HFF-Myc (cell line): ENCODE measurements around the gene LYRM2.
A peak's percentile ranks its signal among the peaks of the same experiment; 100 is the strongest.

Source experiments
- DNase-seq: peaks from one replicate; pipeline ENCODE4 v3.0.0-alpha.2; 2011; ENCODE audit warnings: low read depth; ENCODE audit errors: extremely low read depth
- H3K4me3 ChIP-seq: replicated peaks from 2 replicates; pipeline ENCODE4 v1.5.1; 2011; ENCODE audit warnings: low read depth, mild to moderate bottlenecking, control low read depth, low read length
- TF ChIP-seq, protein P1 (sequence below): IDR thresholded peaks from 2 replicates; pipeline ENCODE4 v1.5.1; 2012; ENCODE audit warnings: mild to moderate bottlenecking, low read depth, low read length, control low read depth; ENCODE audit errors: missing control alignments

Gene LYRM2

GRCh38 chr6:89612121-89612520, 26.4 kb downstream of the LYRM2 start:
- TF ChIP-seq, protein P1, sequence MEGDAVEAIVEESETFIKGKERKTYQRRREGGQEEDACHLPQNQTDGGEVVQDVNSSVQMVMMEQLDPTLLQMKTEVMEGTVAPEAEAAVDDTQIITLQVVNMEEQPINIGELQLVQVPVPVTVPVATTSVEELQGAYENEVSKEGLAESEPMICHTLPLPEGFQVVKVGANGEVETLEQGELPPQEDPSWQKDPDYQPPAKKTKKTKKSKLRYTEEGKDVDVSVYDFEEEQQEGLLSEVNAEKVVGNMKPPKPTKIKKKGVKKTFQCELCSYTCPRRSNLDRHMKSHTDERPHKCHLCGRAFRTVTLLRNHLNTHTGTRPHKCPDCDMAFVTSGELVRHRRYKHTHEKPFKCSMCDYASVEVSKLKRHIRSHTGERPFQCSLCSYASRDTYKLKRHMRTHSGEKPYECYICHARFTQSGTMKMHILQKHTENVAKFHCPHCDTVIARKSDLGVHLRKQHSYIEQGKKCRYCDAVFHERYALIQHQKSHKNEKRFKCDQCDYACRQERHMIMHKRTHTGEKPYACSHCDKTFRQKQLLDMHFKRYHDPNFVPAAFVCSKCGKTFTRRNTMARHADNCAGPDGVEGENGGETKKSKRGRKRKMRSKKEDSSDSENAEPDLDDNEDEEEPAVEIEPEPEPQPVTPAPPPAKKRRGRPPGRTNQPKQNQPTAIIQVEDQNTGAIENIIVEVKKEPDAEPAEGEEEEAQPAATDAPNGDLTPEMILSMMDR, result no peak
- no peak overlapping the region for H3K4me3 ChIP-seq
- DNase-seq, result no peak

DNA sequence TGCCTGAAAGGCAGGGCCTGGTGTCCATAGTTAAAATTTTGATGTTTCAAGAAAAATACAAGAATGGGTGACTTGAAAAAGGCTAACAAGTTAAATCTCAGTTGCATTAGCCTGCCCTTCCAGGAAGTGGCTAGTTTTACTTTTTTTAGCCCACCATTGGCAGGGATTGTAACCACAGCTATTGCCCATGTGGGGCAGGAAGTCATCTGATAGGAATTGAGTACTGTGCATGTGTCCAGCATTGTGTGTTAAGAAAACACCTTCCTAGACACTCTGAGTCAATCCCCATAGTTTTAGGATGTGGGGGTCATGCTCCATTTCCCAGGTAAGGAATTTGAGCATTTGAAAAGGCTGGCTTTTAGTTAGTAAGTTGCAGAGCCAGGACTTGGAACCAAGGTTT, 26.9 kb downstream of the LYRM2 start:
- DNase-seq, result no peak
- no peak overlapping the region for H3K4me3 ChIP-seq
- TF ChIP-seq, protein P1, result no peak

- DNase-seq, result no peak
- H3K4me3 ChIP-seq, result no peak overlapping the region
- TF ChIP-seq, protein P1, result peak; percentile 80
Observed at GRCh38 chr6:89610149-89610642, 28.4 kb downstream of the LYRM2 start.

- no peak for DNase-seq
- no peak overlapping the region for H3K4me3 ChIP-seq
- TF ChIP-seq, protein P1, result no peak
Observed at GRCh38 chr6:89605861-89606260, 32.7 kb downstream of the LYRM2 start.

DNA sequence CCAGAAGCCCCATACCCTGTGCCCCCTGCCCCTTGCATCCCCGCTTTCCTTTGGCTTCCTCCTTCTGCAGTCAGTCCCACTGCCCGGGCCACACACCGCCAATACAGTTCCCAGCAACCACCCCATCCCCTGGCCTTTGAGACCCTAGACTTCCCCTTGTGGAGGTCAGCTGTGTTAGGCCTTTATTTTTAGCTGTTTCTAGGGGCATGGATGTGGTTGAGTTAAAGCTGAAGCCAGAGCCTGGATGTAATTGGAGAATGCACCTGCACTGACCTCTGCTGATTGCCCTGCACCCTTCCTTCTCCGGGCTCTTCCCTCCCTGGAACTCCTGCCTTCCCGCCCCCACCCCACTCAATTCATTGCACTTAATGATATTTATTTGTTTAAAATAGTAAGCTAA, 33.9 kb downstream of the LYRM2 start:
- no peak for DNase-seq
- TF ChIP-seq, protein P1, result no peak
- H3K4me3 ChIP-seq, result no peak overlapping the region

- TF ChIP-seq, protein P1, result no peak
- H3K4me3 ChIP-seq, result no peak overlapping the region
- DNase-seq, result no peak
Observed at GRCh38 chr6:89602166-89602565, 36.4 kb downstream of the LYRM2 start.

DNA sequence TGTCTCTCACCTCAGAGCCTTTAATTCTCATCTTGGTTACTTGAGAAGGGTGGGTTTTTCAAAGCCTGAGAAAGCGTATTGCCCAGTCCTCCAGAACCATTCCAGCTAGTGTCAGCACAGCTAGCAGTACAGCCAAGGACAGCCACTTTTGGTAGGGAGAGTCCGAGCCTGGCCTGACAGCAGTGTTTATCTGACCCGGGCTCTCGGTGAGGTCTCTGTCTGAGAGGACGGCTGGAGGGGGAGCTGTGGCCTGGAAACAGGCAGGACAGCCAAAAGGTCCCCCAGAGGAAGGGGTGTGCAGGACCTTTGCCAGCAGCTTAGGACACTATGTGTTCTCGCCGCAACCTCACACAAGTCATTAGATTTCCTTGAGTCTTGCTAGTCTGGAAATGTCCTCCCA, 38.8 kb downstream of the LYRM2 start:
- H3K4me3 ChIP-seq, result no peak overlapping the region
- TF ChIP-seq, protein P1, result no peak
- DNase-seq, result no peak
